ENCODE measurements around the gene SLC4A9.

Gene SLC4A9, protein sequence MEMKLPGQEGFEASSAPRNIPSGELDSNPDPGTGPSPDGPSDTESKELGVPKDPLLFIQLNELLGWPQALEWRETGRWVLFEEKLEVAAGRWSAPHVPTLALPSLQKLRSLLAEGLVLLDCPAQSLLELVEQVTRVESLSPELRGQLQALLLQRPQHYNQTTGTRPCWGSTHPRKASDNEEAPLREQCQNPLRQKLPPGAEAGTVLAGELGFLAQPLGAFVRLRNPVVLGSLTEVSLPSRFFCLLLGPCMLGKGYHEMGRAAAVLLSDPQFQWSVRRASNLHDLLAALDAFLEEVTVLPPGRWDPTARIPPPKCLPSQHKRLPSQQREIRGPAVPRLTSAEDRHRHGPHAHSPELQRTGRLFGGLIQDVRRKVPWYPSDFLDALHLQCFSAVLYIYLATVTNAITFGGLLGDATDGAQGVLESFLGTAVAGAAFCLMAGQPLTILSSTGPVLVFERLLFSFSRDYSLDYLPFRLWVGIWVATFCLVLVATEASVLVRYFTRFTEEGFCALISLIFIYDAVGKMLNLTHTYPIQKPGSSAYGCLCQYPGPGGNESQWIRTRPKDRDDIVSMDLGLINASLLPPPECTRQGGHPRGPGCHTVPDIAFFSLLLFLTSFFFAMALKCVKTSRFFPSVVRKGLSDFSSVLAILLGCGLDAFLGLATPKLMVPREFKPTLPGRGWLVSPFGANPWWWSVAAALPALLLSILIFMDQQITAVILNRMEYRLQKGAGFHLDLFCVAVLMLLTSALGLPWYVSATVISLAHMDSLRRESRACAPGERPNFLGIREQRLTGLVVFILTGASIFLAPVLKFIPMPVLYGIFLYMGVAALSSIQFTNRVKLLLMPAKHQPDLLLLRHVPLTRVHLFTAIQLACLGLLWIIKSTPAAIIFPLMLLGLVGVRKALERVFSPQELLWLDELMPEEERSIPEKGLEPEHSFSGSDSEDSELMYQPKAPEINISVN

GRCh38 chr5:140360101-140360500, at the start of gene SLC4A9:
Gene SLC4A9, plus strand, starts transcription at chr5:140360194. Its CDS starts 43 bp downstream, at chr5:140360237.
- FAIRE-seq = no peak

- no peak for FAIRE-seq
Observed at GRCh38 chr5:140310434-140310833, 49.6 kb upstream of the SLC4A9 start.

DNA sequence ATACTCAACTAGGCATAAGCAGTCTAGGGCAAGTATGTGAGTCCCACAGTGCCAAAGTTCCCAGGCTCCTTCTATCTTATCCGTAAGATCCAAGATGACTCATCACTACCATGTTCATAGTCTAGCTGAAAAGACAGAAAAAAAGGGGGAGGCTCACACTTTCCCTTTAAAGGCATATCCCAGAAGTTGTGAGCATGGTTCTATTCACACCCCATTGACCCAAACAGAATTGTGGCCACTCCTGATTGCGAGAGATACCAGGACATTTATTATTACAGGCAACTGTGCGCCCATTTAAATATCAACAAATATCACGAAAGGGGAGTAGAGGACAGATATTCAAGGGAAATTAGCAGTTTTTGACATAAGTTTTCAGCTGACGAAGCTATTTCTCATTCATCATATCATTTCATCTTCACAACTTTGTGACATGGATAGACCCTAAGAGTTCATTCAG, 49.0 kb upstream of the SLC4A9 start:
- FAIRE-seq = no peak

DNA sequence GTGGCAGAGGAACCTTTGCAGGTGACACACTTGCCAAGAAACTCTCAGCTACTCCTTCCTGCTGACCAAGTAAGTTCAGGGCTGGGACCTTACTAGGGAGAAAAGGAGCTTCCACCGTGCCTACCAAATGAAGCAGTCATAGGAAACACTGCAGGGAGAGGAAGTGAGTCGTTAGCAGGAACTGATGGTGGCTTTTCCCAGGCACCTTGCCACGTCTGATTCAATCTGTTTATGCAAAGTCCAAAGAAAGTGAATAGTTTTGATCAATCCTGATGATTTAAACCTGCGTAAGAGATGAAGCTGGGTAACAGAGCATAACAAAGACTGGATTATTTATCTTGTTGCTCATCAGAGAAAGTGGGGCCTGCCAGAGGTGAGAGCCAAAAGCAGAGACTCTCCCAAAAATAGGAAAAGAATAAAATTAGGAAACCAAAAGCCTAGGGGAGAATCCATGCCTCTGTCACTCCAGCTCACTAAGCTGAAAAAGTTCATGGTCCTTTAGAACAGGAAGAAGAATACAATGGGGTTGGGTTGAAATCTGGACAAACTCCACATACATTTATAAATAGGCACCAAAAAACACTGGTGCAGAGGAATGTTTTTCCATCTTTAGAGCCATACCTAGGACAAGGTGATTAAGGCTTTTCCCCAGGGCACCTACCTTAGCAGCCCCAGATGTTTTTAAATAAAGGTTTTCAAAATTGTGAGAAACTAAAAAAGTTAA, 47.8 kb upstream of the SLC4A9 start:
- no peak for FAIRE-seq

- FAIRE-seq = no peak
Observed at GRCh38 chr5:140312791-140313189, 47.2 kb upstream of the SLC4A9 start.

GRCh38 chr5:140317859-140318258, 42.1 kb upstream of the SLC4A9 start:
- FAIRE-seq = no peak

- FAIRE-seq = no peak
Observed at GRCh38 chr5:140318792-140319191, 41.2 kb upstream of the SLC4A9 start.

DNA sequence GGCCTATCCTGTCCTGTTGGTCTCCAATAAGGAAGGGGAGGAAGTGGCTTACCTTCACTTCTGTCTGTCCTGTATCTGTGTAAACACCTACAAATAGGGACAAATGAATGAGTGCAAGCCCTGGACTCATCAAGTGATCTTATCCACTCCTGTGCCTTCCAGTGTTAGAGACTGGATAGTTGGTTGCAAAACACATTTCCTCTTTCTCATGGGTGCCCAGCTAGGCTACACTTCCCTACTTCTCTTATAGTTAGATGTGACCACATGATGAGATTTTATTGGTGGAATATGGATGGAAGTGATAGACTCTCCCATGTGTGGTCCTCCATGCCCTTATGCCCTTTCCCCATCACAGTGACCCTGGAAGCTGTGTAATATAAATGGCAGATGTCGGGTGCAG, 40.2 kb upstream of the SLC4A9 start:
- FAIRE-seq = no peak

DNA sequence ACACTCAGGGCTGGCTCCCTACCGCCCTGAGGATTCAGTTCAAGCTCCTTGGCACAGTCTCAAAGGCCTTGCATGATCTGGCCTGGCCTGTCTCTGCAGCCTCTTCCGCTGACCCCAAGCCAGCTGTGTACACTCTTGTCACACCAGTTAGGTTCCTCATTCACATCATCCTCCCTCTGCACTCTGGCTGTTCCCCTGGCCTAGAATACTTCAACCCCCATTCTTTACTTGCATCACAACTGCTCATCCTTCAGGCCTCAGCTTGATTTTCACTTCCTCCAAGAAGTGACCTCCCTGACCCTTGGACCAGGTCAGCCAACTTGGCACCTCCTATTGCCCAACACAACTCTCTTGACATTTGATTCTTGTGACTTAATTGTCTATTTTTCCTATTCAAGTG, 38.2 kb upstream of the SLC4A9 start:
- FAIRE-seq = no peak

DNA sequence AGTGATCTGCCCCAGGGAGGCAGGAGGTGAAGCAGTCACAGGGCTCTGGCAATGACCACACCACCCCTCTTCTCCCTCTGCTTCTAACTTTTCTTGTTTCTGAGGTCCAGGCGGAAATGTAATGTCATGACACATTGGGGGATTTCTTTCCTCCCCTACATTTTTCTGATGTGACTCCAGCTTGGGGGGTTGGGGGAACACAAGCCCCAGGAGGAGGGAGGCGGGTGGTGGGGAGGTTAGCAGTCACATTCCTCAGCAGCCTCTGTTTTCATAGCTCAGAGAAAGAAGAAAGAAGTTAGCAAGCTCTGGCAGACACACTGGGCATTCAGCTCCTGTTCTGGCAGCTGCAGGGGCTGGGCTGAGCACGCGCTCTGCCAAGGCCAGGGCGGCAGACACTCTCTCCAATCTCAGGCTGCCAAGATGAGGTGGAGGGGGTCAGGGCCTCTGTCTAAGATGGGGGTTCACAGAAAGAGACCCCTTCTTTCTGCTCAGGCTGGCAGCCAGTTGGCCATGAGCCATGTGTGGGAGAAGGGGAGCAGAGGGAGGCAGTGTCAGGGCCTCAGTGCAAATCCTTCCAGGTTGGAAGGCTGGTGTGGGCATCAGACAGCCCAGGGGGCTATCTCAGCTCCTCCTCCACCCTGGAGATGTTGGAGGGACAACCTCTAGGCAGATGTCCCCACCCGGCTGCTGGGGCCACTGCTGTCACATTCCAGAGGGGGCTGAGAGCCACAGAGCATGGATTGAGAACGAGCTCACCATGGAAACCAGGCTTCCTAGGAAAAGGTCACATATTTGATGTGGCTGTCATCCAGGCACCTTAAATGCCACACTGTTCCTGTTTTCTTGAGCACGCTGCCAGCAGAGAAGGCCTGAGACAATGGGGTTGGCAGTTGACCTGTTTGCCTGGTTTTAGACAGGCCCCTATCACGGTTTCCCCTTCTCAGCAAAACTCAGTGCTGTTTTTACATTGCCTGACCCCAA, 37.0 kb upstream of the SLC4A9 start:
- no peak for FAIRE-seq

- no peak for FAIRE-seq
Observed at GRCh38 chr5:140324041-140324600, 35.9 kb upstream of the SLC4A9 start.

GRCh38 chr5:140324617-140325241, 35.3 kb upstream of the SLC4A9 start:
- FAIRE-seq = no peak

GRCh38 chr5:140325486-140325885, 34.5 kb upstream of the SLC4A9 start:
- no peak for FAIRE-seq

DNA sequence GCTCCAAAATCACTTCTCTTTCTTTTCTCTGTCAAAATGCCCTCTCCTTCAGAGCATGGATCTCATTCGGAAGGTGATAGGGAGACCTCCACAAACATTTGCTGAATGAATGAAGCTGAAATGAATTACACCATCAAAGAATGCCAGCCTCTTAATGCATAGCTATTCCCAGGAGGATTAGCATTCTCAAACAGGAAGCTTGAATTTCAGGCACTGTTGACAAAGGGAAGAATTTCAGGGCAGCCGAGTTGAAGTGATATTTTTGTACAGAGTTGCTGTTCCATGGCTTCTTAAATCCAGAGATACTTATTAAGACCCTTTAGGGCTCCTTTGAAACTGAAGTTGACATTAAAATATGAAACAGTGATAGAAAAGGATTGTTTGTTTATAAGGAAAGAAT, 32.4 kb upstream of the SLC4A9 start:
- no peak for FAIRE-seq

DNA sequence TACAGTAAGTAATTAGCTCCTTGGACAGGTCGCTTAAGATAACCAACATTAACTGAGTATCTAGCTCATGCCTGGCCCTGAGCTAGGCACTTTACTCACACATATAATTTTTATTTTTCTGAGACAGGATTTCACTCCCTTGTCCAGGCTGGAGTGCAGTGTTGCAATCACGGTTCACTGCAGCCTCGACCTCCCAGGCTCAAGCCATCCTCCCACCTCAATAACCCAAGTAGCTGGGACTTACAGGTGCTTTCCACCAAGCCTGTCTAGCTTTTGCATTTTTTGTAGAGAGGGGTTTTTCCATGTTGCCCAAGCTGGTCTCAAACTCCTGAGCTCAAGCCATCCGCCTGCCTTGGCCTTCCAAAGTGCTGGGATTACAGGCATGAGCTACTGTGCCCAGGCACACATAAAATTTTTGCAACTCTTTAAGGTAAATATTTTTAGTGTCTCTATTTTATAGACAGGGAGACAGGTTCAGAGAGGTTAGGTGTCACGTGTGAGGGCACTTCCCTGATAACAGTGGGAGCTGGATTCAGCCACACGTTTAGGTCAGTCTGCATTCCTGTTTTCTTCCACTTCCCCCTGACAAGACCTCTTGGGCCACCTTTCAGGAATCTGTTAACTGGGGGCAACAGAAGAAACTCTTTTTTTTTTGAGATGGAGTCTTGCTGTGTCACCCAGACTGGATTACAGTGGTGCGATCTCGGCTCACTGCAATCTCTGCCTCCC, 31.8 kb upstream of the SLC4A9 start:
- FAIRE-seq = no peak

- peak; percentile 72 for FAIRE-seq
Observed at GRCh38 chr5:140329739-140330481, 30.1 kb upstream of the SLC4A9 start.

DNA sequence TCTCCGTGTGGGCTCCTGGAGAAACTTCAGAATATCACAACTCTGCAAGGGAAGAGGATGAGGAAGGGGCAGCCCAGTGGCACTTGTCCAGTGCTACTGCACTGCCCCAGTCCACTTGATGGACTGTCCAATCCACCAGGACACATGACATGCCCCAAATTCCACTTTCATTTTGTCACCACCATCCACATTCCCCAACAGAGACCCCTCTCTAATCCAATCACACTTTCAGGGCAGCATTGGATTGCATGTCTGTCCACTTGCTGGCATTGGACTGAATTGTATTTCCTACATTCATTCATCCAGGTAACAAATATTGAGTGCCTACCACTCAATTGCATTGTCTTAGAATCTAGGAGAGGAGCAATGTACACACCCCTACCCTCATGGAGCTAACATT, 28.4 kb upstream of the SLC4A9 start:
- FAIRE-seq = no peak

- no peak for FAIRE-seq
Observed at GRCh38 chr5:140336388-140336787, 23.6 kb upstream of the SLC4A9 start.

GRCh38 chr5:140337880-140338279, 22.1 kb upstream of the SLC4A9 start:
- no peak for FAIRE-seq
